Tracheal epithelial cell (primary cell): Measurements from ENCODE around the gene TMEM235. TPM values are rescaled to one million over a fixed set of nuclear protein-coding genes. Genes with fewer than 3 reads are reported as not detected.

Source experiments
- total RNA-seq: library from RNA; depleted of rRNA; stranded (reverse); fragments of >200 nt; gene quantifications from 2 replicates; pipeline ENCODE4 v1.2.1, GENCODE V29; 2014

The TMEM235 gene
- total RNA-seq = not detected in 2 replicates

DNA sequence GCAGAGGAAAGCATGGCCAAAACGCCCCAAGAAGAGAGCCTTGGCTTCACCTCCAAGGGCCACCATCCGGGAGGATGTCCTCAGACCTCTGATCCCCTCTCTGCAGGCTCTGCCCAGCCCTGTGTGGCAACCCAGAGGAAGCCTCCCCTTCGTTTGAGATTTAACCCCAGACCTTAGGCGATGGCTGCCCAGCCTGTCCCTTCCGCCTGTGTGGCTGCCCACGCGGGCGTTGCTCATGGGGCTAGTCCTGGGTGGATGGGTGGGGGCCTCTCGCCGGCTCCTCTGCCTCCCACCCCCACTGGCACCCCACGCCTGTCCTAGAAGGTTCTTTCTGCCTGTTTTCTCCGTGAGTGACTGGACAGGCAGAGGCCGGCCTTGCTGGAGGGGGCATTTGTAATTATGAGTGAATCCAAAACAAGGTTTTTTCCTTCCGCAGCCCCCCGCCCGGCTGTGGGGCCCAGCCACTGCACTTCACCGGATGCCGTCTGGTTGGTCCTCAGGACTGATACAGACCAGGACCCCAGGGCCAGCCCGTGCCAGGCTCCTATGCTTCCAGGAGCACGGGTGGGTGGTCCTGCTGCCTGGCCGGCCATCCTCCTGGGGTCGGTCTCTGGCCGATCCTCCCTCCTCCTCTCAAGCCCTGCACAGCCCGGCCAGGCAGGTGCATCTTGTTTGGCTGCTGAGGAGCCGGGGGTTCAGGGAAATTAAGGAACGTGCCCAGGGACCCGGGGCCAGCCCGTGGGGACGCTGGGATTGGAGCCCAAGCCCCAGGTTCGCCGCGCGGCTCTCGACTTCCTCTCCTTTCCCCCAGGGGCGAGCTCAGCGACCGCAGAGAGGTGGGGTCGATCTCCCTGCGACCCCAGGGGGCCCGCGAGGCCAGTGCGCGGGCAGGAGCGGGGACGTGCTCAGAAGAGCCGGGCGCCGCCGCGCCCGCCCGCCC lies at the start of gene TMEM235:
Gene TMEM235, plus strand, starts transcription at position 636 of the 940 bp plus-strand sequence. CDS start 393 bp downstream, outside the sequence.

GRCh38 chr17:78186692-78187595 lies 44.5 kb upstream of the TMEM235 start, which contains the start of the genes AFMID and TK1:
Gene AFMID, plus strand, starts transcription at chr17:78187362. Its CDS starts 9 bp downstream, at chr17:78187371.
Gene TK1, minus strand, starts transcription at chr17:78187052. Its CDS starts 58 bp downstream, at chr17:78186994.

GRCh38 chr17:78214016-78214705 lies 17.3 kb upstream of the TMEM235 start, which contains the start of gene BIRC5:
Gene BIRC5, plus strand, starts transcription at chr17:78214253. Its CDS starts 64 bp downstream, at chr17:78214317.

Other genes starting within 250 kb of the TMEM235 start
- gene TMC6, start 102.9 kb upstream of the TMEM235 start, total RNA-seq = 69.5 and 106 TPM in 2 replicates
- 0.21 and 0.48 TPM in 2 replicates for gene TMC8, start 100.9 kb upstream of the TMEM235 start, total RNA-seq
- 0.72 and 3.4 TPM in 2 replicates for gene C17orf99, start 85.2 kb upstream of the TMEM235 start, total RNA-seq
- 36.4 and 92.8 TPM in 2 replicates for gene SYNGR2, start 63.0 kb upstream of the TMEM235 start, total RNA-seq
- gene TK1, start 44.6 kb upstream of the TMEM235 start, total RNA-seq = 0.43 and 25.8 TPM in 2 replicates
- gene AFMID, start 44.3 kb upstream of the TMEM235 start, total RNA-seq = 27.0 and 32.8 TPM in 2 replicates
- gene BIRC5, start 17.4 kb upstream of the TMEM235 start, total RNA-seq = 1.3 and 4.8 TPM in 2 replicates
- 10.4 and 28.0 TPM in 2 replicates for gene SOCS3, start 128.4 kb downstream of the TMEM235 start, total RNA-seq
- 17.1 and 26.4 TPM in 2 replicates for gene PGS1, start 147.0 kb downstream of the TMEM235 start, total RNA-seq